Measurements from ENCODE around the gene SUCO. TPM values are rescaled to one million over a fixed set of nuclear protein-coding genes. Genes with fewer than 3 reads are reported as not detected.

SUCO gene
- total RNA-seq, 1 donor from 2014 or later: 21.5 TPM

- Histone ChIP-seq H3K9me3 (replicated peaks) (peaks cover under 1% of the 10 kb centered on the region), H3K4me1 (peaks cover 6% of the 10 kb centered on the region), H3K4me3 (no peak overlapping the region), H3K27ac (replicated peaks) (no peak overlapping the region), H3K36me3 (no peaks in the 10 kb centered on the region), H3K27me3 (ENCODE audit: low read depth) (no peaks in the 10 kb centered on the region)
- DNase-seq: no peak
- intact Hi-C loops (cut with micrococcal nuclease): no loop called here
- no peak for TF ChIP-seq CTCF (IDR thresholded peaks at IDR 0.05; ENCODE audit: borderline replicate concordance)
Measured at GRCh38 chr1:172637522-172637921, 104.6 kb downstream of the SUCO start.

GRCh38 chr1:172638249-172638648, 105.3 kb downstream of the SUCO start:
- Histone ChIP-seq H3K4me1 (peaks cover 6% of the 10 kb centered on the region), H3K36me3 (no peaks in the 10 kb centered on the region), H3K4me3 (no peak overlapping the region), H3K27me3 (ENCODE audit: low read depth) (no peaks in the 10 kb centered on the region), H3K27ac (replicated peaks) (no peak overlapping the region), H3K9me3 (replicated peaks) (no peaks in the 10 kb centered on the region)
- TF ChIP-seq CTCF (IDR thresholded peaks at IDR 0.05; ENCODE audit: borderline replicate concordance): no peak
- no peak for DNase-seq
- intact Hi-C loops (cut with micrococcal nuclease): no loop called here

- Histone ChIP-seq H3K9me3 (replicated peaks) (no peaks in the 10 kb centered on the region), H3K36me3 (no peaks in the 10 kb centered on the region), H3K4me3 (no peak overlapping the region), H3K4me1 (peaks cover 6% of the 10 kb centered on the region), H3K27ac (replicated peaks) (no peak overlapping the region), H3K27me3 (ENCODE audit: low read depth) (no peaks in the 10 kb centered on the region)
- no peak for DNase-seq
- intact Hi-C loops (cut with micrococcal nuclease): no loop called here
- TF ChIP-seq CTCF (IDR thresholded peaks at IDR 0.05; ENCODE audit: borderline replicate concordance): no peak
Measured at GRCh38 chr1:172638885-172639831, 106.2 kb downstream of the SUCO start.

GRCh38 chr1:172640111-172640510, 107.2 kb downstream of the SUCO start:
- Histone ChIP-seq H3K36me3 (no peaks in the 10 kb centered on the region), H3K27me3 (ENCODE audit: low read depth) (no peaks in the 10 kb centered on the region), H3K4me3 (no peak overlapping the region), H3K9me3 (replicated peaks) (no peaks in the 10 kb centered on the region), H3K27ac (replicated peaks) (no peak overlapping the region), H3K4me1 (peaks cover 6% of the 10 kb centered on the region)
- intact Hi-C loops (cut with micrococcal nuclease): no loop called here
- DNase-seq: no peak
- no peak for TF ChIP-seq CTCF (IDR thresholded peaks at IDR 0.05; ENCODE audit: borderline replicate concordance)

- intact Hi-C loops (cut with micrococcal nuclease): no loop called here
- no peak for TF ChIP-seq CTCF (IDR thresholded peaks at IDR 0.05; ENCODE audit: borderline replicate concordance)
- no peak for DNase-seq
- Histone ChIP-seq H3K27ac (replicated peaks) (no peak overlapping the region), H3K4me3 (no peak overlapping the region), H3K4me1 (peaks cover 14% of the 10 kb centered on the region), H3K9me3 (replicated peaks) (no peaks in the 10 kb centered on the region), H3K36me3 (no peaks in the 10 kb centered on the region), H3K27me3 (ENCODE audit: low read depth) (no peaks in the 10 kb centered on the region)
Measured at GRCh38 chr1:172641492-172641891, 108.5 kb downstream of the SUCO start.
